A673 (cell line): ENCODE results near the gene NDFIP2. TPM values are rescaled to one million over a fixed set of nuclear protein-coding genes. Genes with fewer than 3 reads are reported as not detected.

Experiments
- BruUV-seq: library from RNA; stranded (reverse); fragments of 400-500 nt; replicated peaks from 2 replicates; lab custom pipeline; 2021; lab: Mats Ljungman, UMichigan
- CTCF ChIA-PET: fragments of 300-600 bp; sonication (Branson Sonifier 250); formaldehyde crosslinking; loops from one replicate; lab custom pipeline; 2022; ENCODE audit warnings: antibody characterized with exemption; lab: Charles Lee
- POLR2A ChIA-PET: fragments of 300-600 bp; sonication (Branson Sonifier 250); formaldehyde crosslinking; loops from one replicate; lab custom pipeline; 2022; ENCODE audit warnings: antibody characterized with exemption; ENCODE audit not compliant: low non-redundant PET; lab: Charles Lee
- DNase-seq: peaks from one replicate; pipeline ENCODE4 v3.0.0-alpha.2; 2015; ENCODE audit warnings: low spot score
- H3K27ac ChIP-seq: fragments of 200-600 bp; sonication (generic); 2 replicates; pipeline ENCODE4 v1.5.1; 2016; ENCODE audit warnings: mixed run types, low read depth, mild to moderate bottlenecking, mixed read lengths, antibody characterized with exemption, low read length; ENCODE audit not compliant: poor library complexity, severe bottlenecking
- H3K27me3 ChIP-seq: fragments of 200-600 bp; sonication (generic); replicated peaks from 2 replicates; pipeline ENCODE4 v1.6.1; 2017; ENCODE audit warnings: mixed run types, low read depth, mild to moderate bottlenecking, mixed read lengths, antibody characterized with exemption, low read length; ENCODE audit not compliant: insufficient read depth, poor library complexity
- H3K36me3 ChIP-seq: fragments of 200-600 bp; sonication (generic); 2 replicates; pipeline ENCODE4 v1.6.1; 2016; ENCODE audit warnings: mixed run types, mild to moderate bottlenecking, mixed read lengths, antibody characterized with exemption, low read length; ENCODE audit not compliant: insufficient read depth, poor library complexity, severe bottlenecking
- H3K4me1 ChIP-seq: fragments of 200-600 bp; sonication (generic); 2 replicates; pipeline ENCODE4 v1.6.1; 2017; ENCODE audit warnings: mixed run types, mild to moderate bottlenecking, mixed read lengths, antibody characterized with exemption, low read length; ENCODE audit not compliant: insufficient read depth, poor library complexity, severe bottlenecking
- H3K4me3 ChIP-seq: fragments of 200-600 bp; sonication (generic); 2 replicates; pipeline ENCODE4 v1.5.1; 2016; ENCODE audit warnings: low read depth, mixed run types, mild to moderate bottlenecking, mixed read lengths, low read length; ENCODE audit not compliant: poor library complexity, severe bottlenecking
- H3K9me3 ChIP-seq: fragments of 200-600 bp; sonication (generic); 2 replicates; pipeline ENCODE4 v1.6.1; 2016; ENCODE audit warnings: mixed run types, low read depth, mild to moderate bottlenecking, mixed read lengths, antibody characterized with exemption, low read length; ENCODE audit not compliant: poor library complexity, severe bottlenecking
- CTCF ChIP-seq: fragments of 300-800, 200-600 bp; sonication (generic); conservative IDR thresholded peaks from 2 replicates; pipeline ENCODE4 v1.5.1; 2017; ENCODE audit warnings: low read depth, mild to moderate bottlenecking, antibody characterized with exemption, low read length, moderate library complexity, mixed read lengths
- EZH2 ChIP-seq: fragments of 200-600 bp; sonication (generic); IDR thresholded peaks from 2 replicates; pipeline ENCODE4 v1.6.1; 2017; ENCODE audit warnings: borderline replicate concordance, low read depth, mild to moderate bottlenecking, mixed read lengths, antibody characterized with exemption, low read length; ENCODE audit not compliant: poor library complexity, severe bottlenecking
- intact Hi-C: fragments of 100-400 bp; cut with micrococcal nuclease; formaldehyde crosslinking; loops from one replicate; pipeline ENCODE4 v1.10.0; 2022; ENCODE audit not compliant: unreplicated experiment
- total RNA-seq: library from RNA; stranded (reverse); gene quantifications from 2 replicates; pipeline ENCODE4 v1.2.3, GENCODE V29; 2021

Gene NDFIP2
- total RNA-seq, 1 experiment from 2014 or later, result 34.0 TPM

GRCh38 chr13:79452239-79452913 is 28.6 kb upstream of the NDFIP2 start:
- no TSS peak for BruUV-seq
- Histone ChIP-seq H3K36me3 (no peaks in the 10 kb centered on the region), H3K4me1 (peaks cover 18% of the 10 kb centered on the region), H3K27ac (no peak overlapping the region), H3K27me3 (peaks cover 5% of the 10 kb centered on the region), H3K4me3 (no peak overlapping the region), H3K9me3 (no peaks in the 10 kb centered on the region)
- TF ChIP-seq EZH2, result no peak
- no peak for TF ChIP-seq CTCF
- peak; percentile 24 for DNase-seq
- intact Hi-C loops, result no loop called here
- CTCF ChIA-PET, result no interaction called here
- POLR2A ChIA-PET, result no interaction called here

- ChIA-PET CTCF (no interaction called here), POLR2A (no interaction called here)
- no TSS peak for BruUV-seq
- no peak overlapping the region for H3K4me3 ChIP-seq
- H3K27ac ChIP-seq, result no peak overlapping the region
- H3K27me3 ChIP-seq, result peaks cover 5% of the 10 kb centered on the region
- no peaks in the 10 kb centered on the region for H3K36me3 ChIP-seq
- intact Hi-C loops, result no loop called here
- no peak for TF ChIP-seq EZH2
- no peak for TF ChIP-seq CTCF
- DNase-seq, result no peak
- H3K4me1 ChIP-seq, result peaks cover 9% of the 10 kb centered on the region
- H3K9me3 ChIP-seq, result no peaks in the 10 kb centered on the region
These were observed 25.6 kb upstream of the NDFIP2 start for GRCh38 chr13:79455331-79455730.

- no peak overlapping the region for H3K27ac ChIP-seq
- H3K4me1 ChIP-seq, result peaks cover 9% of the 10 kb centered on the region
- DNase-seq, result no peak
- no peak overlapping the region for H3K4me3 ChIP-seq
- POLR2A ChIA-PET, result no interaction called here
- H3K27me3 ChIP-seq, result peaks cover 5% of the 10 kb centered on the region
- no peaks in the 10 kb centered on the region for H3K9me3 ChIP-seq
- no TSS peak for BruUV-seq
- TF ChIP-seq CTCF (no peak), EZH2 (no peak)
- CTCF ChIA-PET, result no interaction called here
- intact Hi-C loops, result no loop called here
- no peaks in the 10 kb centered on the region for H3K36me3 ChIP-seq
These were observed 24.9 kb upstream of the NDFIP2 start for GRCh38 chr13:79456051-79456450.
